GM19193 (cell line): ENCODE data around the gene APPBP2.

Experiments
- POLR2A ChIP-seq: IDR thresholded peaks from 4 replicates; pipeline ENCODE4 v1.6.1; 2011; ENCODE audit not compliant: insufficient read depth, insufficient read length; ENCODE audit errors: extremely low read depth

APPBP2 gene

DNA sequence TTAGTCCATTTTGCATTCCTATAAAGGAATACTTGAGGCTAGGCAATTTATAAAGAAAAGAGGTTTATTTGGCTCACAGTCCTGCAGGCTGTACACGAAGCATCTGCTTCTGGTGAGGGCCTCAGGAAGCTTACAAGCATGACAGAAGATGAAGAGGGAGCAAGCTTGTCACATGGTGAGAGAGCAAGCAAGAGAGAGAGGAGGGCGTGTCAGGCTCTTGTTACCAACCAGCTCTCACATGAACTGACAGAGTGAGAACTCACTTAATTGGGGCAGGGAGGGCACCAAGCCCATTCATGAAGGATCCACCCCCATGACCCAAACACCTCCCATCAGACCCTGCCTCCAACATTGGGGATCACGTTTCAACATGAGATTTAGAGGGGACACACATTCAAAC lies 102.2 kb downstream of the APPBP2 start:
- no peak for TF ChIP-seq POLR2A

DNA sequence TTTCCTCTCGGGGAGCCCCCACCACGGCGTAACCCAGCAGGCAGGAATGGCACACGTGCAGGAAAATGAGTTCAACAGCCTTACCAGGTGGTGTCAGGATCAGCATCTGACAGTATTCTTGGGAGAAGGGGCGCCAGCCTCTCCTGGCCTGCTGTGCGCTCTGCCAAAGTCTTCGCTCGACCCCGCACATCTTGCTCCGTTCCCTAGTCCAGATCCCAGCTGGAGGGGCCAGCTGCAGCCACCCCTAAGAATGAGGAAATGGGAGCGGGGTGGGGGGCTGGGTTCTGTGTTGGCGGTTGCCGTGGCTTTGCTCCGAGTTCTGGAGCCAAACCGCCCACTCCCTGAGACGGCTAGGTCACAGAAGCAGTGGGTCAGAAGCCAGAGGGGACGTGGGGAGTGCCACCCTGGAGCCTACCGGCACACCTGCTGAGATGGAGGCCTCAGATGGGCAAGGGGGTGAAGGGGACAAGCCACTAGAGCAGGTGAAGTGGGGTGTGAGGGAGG lies 103.8 kb downstream of the APPBP2 start, which contains the start of gene CHCT1:
TSS of gene CHCT1 (plus strand) at position 328 of the 504 bp plus-strand sequence. CDS start at position 432, 104 bp downstream.
- no peak for TF ChIP-seq POLR2A

DNA sequence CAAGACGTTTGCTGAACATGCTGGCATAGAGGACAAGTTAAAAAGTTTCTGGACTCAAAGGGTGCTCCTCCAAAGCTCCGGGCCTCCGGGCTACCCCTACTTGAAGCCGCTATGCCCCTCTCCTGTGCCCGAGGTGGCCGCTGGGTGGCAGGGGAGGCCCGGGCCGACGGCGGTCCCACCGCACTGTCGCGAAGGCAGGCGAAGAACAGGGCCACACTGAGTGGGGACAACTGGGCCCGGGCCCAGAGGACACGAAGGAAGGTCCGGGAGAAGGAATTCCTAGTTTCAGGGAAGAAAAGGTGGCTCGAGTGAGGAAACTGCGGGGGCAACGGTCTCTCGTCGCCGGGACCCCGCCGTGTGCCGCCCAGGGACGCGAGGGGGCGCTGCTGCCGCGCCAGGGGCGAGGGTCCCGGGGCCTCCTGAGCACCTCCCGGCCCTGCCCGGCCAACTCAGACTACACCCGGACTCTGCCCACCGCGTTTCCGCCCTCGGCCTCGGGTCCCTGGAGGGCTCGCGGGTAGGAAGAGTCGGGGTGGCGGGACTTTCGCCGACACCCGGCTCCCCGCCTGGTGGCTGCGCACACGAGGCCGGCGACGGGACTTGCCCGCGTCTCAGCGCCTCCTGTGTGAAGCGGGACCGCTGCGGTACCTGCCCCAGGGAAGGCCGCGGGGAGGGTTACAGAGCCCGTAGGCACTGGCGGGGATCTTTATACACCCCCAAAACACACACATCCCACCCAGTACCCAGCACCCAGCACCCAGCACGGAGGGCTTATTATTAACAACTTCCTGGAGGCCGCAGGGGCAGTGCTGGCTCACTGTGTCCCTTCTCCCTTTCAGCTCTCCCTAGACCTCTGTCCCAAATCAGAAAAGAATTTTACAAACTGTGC lies 104.5 kb downstream of the APPBP2 start:
- peak; percentile 36 for TF ChIP-seq POLR2A

DNA sequence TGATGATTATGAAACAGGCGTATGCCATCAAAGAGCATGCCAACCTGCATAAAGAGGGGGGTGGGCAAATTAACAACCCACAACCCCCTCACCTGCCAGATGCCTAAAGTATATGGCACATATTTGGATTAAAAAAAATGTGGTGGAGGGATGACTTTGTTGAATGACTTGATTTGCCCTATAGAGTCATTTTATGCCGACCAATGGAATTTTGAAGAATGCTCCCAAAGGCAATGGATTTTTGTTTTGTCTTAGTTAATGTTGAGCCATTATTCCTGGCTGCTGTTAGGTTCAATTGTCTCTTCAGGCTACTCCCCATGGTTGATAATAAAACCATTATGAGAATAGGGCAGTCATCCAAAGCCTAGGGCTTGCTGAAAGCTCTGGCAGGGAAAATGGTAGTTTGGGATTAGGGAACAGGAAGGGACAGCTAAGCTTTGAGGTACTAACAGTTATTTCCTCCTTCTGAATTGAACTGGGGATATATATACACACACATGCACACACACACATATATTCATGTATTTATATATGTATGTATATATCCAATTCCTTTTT lies 109.6 kb downstream of the APPBP2 start:
- no peak for TF ChIP-seq POLR2A

DNA sequence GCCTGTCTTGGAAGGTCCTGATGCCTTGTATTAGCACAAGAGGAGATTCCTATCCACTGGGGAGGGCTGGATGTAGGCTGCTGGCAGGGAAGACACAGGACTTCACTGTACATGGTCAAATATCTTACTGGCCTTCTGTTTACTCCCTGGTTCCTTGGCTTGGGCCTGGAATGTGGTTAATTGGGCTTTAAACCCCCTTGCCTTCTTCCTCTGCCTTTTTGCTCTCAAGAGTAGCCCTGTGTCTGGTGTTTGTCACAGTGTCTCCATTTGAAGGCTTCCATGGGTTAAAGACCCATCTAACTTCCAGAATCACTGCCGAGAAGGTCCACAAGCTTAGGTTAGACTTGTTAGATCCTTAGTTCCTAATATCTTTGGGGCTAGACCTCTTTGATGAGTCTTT lies 110.9 kb downstream of the APPBP2 start:
- no peak for TF ChIP-seq POLR2A

DNA sequence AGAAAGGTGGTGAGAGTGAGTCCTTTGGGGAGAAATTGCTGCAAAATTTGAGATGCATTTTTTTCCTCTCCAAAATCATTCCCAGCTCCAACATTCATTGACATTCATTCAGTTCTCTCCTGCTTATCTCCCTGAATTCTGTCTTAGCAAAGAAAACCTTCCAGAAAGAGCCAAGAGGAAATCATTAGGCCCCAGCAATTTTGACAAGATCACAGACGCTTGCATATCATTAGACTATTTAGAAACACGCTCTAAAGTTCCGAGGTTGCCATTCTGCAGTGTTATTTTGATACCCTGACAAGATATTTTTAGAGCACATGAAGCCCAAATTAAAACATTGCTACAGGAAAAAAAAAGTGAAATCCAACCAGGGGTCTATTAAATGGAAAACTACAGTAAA lies 113.3 kb downstream of the APPBP2 start:
- no peak for TF ChIP-seq POLR2A

DNA sequence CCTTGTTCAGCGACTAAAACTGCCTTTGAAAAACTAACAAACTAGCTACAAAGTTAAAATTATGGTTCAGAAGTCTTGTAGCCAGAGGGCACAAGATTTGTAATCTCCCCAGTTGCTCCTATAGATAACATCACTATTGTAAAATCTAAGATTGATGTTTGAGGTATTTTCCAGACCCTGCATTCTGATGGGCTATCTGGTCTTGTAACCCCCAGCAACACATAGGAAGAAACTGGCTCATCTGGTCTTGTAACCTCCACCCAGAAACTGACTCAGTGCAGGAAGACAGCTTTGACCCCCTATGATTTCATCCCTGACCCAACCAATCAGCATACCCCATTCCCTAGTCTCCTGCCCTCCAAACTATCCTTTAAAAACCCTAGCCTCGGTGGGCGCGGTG lies 116.0 kb downstream of the APPBP2 start:
- TF ChIP-seq POLR2A: no peak

DNA sequence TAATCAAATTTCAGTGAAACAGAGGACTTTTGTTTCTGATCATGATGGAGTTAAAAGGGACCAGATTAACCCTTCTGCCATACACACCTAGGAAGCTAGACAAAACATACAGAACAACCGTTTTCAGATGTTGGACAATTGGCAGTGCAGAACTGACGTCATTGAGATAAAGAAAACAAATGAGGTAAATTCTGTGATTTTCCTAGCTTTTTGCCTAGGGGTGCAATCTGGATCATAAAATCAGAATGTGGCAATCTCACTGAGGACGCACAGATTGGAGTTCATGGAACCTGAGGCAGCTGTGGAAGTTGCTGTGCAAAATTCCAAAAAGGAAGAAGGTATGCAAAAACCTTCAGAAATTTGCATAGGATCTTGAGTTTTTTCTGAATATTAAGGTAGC lies 119.2 kb downstream of the APPBP2 start:
- no peak for TF ChIP-seq POLR2A

DNA sequence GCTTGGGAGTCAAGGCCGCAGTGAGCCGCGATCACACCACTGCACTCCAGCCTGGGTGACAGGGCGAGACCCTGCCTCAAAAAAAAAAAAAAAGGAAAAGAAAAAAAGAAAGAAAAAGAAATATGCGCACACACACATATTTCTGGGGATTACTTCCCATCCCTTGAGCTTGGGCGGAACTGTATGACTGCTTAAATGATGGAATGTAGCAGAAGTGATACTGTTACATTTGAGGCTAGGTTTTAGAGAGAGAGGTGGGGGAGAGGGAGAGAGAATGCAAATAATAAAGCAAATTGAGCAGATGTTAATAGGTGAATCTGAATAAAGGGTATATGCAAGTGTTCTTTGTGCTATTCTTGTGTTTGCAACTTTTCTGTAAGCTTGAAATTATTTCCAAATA lies 122.1 kb downstream of the APPBP2 start:
- no peak for TF ChIP-seq POLR2A

DNA sequence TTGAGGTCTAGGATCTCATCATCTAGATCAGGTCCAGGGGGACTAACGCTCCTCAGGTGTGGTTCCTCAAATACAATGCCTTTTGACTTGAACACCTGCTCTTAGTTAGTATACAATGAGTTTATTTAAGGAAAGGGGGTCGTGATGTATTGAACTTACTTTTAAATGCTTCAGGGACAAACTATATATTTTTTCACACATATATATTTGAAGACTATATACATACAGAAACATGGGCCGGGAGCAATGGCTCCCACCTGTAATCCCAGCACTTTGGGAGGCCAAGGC lies 122.6 kb downstream of the APPBP2 start:
- TF ChIP-seq POLR2A: no peak

DNA sequence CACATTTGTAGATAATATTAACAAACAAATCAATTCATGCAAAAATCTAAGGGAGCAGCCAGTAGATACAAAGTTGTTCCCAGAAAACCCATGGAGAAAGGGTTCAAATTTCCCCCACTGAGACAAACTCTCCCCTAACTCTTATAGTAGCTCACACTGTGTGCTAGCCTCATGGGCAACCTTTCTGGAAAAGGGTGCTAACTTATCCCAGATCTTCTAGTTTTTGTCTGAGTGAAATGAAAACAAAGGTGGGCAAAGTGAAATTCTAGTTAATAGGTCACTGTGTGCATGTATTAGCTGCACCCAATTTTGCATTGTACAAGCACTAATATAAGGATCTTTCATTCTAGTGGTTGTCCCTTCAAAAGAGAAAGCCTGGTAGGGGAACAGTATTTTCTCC lies 124.2 kb downstream of the APPBP2 start:
- no peak for TF ChIP-seq POLR2A

DNA sequence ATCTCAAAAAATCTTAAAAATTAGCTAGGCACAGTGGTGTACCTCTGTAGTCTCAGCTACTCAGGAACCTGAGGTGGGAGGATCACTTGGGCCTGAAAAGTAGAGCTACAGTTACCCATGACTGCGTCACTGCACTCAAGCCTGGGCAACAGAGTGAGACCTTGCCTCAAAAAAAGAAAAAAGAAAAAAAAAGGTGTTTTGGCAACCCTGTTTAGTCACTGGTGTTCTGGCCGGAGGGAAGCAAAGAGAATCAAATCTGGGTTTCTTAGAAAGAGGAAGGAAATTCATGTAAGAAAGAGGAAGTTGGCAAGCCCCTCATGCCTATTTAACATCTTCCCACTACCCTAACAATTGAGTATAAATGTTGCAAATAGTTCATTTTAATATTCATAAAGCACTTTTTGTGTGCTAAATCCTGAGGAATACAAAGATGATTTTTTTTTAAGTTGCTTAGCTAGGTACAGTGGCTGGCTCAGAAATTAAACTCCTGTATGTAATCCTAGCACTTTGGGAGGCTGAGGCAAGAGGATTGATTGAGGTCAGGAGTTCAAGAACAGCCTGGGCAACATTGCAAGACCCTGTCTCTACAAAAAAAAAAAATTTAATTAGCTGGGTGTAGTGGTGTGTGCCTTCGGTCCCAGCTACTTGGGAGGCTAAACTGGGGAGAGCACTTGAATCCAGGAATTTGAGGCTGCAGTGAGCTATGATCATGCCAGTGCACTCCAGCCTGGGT lies 127.6 kb downstream of the APPBP2 start:
- no peak for TF ChIP-seq POLR2A

DNA sequence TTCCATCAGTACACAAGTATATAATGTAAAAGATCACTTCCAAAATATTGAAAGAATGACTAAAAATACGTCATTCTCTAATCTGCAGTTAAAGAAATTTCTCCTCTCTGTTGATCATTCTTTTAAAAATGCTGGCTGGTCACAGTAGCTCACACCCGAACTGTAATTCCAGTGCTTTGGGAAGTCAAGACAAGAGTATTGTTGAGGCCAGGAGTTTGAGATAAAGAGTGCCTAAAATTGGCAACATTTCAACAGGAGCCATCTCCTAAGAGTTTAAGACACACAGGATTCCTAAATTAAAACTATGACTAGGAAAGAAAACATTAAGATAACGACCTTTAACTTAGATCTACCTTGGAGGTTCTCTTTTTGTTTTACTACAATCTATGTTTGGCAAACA lies 129.6 kb downstream of the APPBP2 start:
- TF ChIP-seq POLR2A: no peak

DNA sequence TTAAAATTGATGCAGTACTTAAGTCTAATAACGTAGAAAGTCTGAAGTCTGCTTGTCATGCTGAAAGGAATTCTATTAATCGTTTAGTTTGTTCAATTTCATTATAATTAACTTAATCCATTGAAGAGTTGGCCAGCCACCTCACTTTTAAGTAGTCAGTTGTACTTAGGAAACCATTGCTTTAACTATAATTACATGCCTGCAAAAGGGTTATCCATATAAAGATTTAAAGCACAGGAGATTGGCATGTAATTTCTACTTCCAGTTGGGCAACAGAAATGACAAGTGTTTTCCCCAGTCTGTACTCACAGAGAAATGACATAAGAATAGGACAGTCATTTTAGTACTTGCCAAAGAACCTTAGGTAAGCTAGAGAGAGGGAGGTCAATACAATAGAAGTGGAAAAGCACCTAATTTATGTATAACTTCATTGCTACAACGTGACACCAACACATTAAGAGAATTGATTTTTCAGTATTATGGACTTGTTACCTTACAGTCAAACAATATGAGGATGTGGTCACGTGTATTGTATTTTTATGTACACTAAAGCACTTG lies 130.5 kb downstream of the APPBP2 start:
- TF ChIP-seq POLR2A: no peak
